GM18508 (cell line): ENCODE results near the gene IFT57.
A peak's percentile ranks its signal among the peaks of the same experiment; 100 is the strongest.

Source experiments
- ATAC-seq: cut with Tn5 transposase; IDR thresholded peaks from one replicate; pipeline ENCODE4 v1.9.1; 2021; ENCODE audit warnings: moderate number of reproducible peaks; ENCODE audit not compliant: insufficient read depth, unreplicated experiment

The IFT57 gene

DNA sequence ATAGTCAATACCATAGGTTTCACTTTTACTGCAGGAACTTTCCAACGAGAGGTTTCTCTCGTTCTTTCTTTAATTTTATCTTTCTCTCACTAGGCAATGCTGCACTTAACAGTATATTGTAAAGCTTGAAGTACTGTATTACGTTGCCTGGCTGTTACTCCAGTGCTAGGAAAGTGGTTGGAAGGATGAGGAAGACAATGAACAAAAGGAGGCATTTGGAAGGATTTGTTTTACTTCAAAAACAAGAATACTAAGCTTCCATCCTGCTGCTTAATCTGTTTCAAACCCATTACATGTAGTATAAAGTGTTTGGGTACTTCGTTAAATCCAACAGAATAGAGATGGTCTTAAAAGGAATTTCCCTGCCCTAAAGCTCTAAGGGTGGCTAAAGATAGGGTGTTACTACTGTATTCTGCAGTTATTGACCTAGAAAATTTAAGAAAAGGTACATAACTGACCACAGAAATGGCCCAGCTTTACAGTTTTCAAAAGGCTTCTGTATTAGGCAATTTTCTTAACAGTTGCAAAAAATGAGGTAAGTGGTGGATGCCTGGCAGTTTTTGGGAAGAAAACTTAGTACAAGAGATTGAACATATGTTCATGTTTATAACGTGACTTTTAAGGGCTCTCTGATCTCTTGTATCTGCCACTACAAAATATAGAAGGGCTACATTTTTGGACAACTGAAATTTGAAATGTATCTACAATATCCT is 785 bp upstream of the IFT57 start:
- ATAC-seq: no peak

DNA sequence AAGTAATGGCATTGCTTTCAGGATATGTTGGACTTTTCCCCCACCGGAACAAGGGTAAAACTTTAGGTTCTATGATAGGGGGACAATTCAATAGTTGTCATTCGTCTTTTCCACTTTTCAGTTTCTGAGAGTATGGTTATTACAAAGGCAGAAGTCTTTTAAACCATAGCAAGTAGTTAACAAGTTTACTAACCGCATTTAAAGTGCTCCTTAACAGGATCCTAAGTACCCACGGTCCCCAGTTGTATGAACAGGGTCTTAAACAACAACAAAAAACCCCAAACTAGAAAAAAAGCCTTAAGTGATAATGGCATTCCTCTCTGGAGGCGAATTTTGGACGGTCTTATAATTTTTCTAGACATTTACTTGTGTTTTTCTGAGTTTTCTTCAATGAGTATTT is 831 bp downstream of the IFT57 start:
- ATAC-seq: no peak

DNA sequence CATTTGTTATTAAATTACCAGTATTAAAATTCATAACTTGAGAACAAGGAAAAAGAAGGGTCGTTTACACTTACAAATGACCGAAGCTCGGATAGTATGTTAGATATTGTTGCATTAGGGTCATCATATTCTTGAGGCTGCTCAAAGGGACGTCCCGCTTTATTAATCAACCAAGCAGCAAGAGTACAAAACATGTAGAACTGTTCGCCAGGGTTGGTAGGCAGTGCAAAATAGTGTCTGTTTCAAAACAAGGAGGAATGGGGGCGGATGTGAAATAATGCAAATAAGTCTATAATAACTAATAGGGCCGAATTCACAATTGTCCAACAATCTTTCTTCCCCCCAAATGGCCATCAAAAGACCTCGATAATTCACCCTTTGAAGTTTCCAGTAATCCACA is 2.9 kb downstream of the IFT57 start:
- no peak for ATAC-seq

DNA sequence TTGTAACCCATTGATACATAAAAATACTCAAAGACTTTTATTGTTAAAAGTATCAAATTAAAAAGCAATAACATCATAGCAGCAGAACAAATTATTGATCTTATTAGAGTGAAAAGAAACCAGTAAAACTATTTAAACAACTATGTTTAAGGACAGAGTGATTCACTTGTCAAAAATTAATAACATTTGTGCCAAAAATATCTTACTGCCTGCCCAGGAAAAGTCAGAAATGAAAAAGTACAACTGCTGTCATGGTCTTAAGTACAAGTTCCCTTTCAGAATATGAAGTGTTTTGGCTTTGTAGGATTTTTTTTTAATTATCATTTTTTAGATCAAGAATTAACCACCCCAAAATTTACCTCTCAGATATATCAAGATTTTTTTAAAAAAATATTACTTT is 3.4 kb downstream of the IFT57 start:
- ATAC-seq: no peak

DNA sequence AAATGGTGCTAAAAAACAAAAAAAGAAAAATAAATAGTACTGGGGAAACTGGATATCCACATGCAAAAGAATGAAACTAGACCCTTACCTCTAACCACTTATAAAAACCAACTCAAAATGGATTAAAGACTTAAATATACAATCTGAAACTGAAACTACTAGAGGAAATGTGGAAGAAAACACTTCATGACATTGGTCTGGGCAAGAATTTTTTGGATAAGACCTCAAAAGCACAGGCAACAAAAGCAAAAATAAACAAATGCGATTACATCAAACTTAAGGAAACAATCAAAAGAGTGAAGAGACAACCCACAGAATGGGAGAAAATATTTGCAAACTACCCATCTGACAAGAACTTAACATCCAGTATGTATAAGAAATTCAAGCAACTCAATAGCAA is 6.4 kb downstream of the IFT57 start:
- ATAC-seq: no peak

DNA sequence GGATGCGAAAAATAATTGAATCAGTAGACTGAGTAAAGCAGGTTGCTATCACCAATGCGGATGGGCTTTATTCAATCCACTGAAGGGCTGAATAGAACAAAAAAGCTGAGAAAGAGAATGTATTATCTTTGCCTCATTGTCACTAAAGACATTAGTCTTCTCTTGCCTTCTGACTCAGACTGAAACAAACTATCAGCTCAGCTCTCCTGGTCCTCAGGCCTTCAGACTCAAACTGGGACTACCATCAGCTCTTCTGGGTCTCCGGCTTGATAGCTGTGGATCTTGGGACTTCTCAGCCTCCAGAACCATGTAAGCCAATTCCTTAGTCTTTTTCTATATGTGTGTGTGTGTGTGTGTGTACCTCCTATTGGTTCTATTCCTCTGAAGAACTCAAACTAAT is 12.6 kb downstream of the IFT57 start:
- ATAC-seq: no peak

DNA sequence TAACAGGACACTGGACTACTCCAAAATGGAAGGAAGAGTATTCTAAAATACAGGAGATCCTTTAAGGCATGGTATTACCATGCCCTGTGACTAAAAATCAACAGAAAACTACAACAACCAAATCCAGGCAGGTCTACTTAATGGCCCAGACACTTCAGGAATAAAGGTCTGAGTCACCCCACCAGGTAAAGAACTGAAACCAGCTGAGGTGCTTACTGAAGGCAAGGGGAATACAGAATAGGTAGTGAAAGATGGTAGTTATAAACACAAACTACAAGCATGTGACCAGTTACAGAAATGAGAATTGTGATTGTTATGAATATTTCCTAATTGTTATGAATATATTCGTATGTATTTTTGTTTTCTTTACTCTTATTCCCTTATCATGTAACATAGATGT is 13.4 kb downstream of the IFT57 start:
- peak; percentile 95 for ATAC-seq

DNA sequence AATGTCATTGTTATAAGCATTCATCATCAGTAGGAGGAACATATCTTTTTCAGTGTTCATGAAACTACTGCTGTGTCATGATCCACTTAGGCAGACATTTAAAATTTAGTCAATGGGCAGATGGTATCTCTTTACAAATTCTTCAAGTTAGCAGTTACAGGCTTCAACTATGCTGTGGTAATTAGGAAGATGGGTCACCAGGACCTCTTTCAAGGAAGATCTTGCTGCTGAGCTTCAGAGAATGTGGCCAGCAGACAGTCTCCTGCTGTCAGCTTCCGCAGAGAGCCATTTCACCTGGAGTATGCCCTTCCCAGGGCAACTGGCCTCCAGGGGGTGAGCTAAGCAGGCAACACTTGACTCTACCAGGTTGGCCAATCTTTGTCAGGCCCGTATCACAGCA is 19.4 kb downstream of the IFT57 start:
- ATAC-seq: no peak

DNA sequence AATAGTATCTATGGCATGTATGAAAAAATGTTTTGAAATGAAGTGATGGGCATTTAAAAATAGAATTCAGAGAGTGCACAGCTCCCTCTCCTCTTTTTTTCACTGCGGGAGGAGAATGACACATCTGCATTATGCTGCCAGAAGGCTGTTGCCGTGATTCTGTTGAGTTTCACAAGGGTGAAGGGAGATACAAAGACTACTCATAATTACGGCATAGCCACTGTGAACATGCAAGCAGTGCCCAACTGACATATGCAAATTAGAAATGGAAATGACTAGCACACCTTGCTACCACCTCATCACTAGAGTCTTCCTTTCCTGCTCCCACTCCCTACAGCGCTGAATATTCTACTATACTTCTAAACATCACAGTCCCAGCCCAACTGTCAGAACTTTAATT is 20.1 kb downstream of the IFT57 start:
- ATAC-seq: no peak

DNA sequence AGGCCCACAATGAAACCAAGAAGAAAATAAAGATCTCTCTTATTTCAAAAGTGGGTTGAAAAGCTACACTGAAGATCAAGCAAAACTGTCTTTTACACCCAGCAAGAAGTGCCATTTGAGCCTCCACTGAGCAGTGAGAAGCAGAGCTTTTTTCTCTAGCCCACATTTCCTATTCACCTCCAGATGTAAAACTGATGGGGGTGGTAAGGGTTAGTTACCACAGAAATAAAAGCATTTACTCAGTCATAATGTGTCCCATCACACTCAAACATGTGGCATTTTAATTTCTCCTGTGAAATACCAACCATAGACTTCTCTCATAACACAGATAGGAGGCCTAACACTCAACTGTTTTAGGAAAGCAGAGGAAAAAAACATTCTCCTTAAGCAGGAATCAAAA is 21.0 kb downstream of the IFT57 start:
- ATAC-seq: no peak

DNA sequence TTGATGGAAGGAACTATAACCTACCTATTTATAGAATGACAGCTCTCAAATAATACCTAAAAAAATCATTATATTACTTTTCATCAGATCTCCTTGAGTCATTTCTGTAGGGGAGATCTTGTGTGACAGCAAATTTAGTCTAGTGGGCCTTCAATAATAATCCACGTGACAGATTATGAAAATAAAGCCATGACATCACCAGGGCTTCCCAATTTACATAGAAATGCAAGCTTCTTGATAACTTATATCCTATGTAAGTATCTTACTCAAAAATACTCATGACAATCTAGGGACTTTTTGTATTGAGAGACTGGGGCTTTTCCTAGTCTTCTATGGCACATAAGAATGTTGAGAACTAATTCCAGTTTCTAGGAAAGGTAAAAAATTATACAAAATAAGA is 21.6 kb downstream of the IFT57 start:
- ATAC-seq: no peak

DNA sequence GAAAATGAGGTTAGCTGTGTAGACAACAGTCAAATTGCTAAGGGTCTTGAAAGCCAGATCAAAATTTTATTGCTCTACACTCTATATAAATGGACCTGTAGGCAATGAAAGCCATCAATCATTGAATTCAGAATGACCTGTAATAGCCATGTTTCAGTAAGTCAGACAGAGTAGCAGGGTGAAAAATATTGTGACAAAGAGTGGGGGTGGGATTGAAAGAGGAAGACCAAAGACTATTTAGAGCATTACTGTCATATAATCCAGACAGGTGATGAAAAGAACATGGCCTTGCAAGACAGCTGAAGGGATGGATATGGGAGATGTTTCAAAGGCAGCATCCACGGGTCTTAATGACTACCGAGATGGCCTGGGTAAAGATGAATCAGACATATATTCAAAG is 22.2 kb downstream of the IFT57 start:
- no peak for ATAC-seq

DNA sequence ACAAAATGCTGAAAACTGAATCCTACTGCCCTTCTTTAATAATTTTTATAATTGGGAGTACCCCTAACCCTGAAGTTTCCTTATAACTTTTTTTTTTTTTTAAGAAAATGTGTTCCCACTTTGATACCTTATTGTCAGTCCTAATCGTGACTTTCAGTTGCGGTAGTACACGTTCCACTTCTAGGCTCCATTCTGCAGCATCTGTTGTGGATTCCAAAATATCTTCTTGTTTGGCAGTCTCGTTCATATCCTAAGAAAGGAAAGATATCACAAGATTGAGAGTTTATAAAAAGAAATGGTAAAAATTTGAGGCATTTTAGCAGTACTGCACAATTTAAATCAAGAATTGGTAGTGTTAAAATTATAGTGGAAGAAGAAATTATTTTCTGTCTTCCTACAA is 30.8 kb downstream of the IFT57 start:
- no peak for ATAC-seq

DNA sequence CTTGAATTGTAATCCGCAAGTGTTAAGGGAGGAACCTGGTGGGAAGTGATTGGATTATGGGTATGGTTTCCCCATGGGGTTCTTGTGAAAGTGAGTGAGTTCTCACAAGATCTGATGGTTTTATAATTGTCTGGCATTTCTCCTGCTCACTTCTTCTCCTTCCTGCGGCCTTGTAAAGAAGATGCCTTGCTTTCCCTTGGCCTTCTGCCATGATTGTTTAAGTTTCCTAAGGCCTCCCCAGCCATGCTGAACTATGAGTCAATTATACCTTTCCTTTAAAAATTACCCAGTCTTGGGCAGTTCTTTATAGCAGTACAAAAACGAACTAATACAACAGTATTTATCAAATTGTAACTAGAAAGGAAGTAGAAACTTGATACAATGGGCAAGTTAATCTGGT is 31.9 kb downstream of the IFT57 start:
- ATAC-seq: no peak

DNA sequence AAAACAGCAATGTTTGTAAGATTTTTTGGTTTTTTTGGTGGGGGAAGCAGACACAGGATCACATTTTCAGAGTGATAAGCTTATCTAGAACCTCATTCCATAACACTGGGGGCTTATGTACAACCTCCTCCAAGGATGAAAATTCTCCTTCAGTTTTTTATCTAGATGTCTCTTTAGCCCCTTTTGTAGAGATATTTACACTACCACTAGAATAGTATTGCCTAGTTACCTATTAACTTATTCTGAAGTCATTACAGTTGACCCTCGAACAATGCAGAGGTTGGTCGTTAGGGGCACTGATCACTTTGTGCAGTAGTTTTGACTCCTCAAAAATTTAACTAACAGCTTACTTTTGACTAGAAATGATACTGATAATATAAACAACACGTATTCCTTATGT is 32.8 kb downstream of the IFT57 start:
- ATAC-seq: no peak

DNA sequence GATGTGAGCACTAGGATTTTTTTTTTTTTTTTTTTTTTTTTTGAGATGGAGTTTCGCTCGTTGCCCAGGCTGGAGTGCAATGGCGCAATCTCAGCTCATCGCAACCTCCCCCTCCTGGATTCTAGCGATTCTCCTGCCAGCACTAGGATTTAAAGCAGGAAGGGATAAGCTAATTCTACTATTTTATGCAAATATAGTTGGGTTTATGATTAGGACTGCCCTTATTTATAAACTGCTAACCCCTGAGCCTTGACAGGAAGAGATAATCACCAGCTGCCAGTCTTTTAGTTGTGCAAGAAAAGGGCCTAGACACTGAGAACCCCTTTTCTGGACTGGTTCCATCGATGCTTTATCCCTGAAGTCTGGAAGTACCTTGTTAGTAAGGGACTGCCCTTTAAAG is 36.7 kb downstream of the IFT57 start:
- ATAC-seq: no peak

DNA sequence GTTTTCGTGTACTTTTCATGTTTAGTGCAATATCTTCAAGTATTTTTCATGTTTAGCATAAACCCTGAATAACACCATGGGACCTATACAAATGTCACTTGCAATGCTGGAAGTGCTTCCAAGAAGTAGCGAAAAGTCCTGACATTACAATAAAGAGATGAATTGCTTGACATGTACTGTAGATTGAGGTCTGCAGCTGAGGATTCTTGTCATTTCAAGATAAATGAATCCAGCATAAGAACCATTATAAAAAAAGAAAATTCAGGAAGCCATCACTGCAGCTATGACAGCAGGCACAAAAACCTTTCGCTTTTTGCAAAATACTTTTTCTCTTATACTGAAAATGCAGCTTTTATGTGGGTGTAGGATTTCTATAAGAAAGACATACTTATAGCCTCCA is 37.4 kb downstream of the IFT57 start:
- no peak for ATAC-seq

DNA sequence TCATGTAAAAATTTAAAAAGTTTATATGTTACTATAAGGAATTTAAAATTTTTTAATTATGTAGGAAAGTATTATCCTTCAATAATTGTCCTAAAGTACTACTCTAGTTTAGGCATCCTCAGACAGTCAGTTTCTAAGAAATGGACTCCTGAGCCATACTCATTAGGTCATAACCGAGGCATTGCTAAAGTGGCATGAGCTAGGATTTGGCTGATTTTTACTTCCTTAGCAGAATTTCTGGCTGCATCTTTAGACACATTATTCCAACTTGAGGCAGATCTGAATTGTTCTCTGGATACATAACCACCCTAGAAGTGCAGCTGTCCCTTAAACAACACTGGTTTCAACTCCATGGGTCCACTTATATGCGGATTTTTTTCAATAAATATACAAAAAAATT is 38.3 kb downstream of the IFT57 start:
- no peak for ATAC-seq

DNA sequence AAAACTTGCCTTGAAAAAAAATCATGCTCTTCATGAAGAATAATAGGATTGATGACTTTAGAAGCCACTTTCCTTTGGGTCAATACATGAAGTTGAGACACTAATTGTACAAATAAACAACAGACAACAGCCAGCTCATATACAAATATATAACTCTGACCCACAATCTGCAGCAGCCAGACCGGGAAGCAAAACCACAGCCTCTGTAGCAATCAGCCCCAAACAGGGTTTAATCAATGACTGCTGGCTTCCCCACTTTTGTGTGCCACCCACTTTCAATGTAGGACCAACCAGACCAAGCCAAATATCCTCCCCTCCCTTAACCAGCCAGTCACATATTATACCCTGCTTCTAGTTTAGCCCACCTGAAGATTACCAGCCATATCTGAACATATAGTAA is 39.0 kb downstream of the IFT57 start:
- ATAC-seq: no peak

DNA sequence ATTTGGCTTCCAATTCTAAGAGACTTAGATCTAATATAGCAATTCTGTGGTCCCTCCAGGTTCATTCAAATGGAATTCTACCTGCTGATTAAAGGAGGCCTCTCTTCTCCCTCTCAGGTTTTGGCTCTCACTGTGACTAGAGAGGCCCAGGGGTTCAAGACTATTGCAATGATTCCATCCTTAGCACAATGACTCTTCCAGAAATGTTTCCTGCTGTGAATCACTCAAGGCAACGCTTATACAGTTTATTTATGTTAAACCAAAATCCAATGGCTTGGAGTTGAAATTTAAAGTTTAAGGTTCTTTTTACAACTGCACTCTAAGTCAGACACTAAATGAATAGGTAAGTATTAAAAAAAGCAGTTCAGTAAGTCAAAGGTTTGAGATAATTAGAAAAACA is 39.9 kb downstream of the IFT57 start:
- no peak for ATAC-seq

DNA sequence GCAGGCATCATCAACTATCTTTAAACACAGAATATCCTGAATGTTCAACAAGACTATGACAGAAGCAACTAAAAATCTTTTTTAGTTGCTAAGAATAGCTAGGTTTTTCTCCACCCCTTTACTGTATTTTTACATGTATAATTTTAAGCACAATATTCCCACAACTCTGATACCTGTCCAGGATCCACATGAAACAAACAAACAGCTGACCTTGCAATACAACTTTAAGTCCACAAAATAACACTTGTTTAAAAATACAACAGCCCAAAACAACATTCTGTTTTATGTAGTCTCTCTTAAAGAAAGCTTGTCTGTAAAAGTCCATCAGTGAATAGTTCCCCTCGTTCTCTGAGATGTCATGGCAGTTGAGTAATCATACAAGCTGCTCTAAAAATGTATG is 41.1 kb downstream of the IFT57 start:
- no peak for ATAC-seq

DNA sequence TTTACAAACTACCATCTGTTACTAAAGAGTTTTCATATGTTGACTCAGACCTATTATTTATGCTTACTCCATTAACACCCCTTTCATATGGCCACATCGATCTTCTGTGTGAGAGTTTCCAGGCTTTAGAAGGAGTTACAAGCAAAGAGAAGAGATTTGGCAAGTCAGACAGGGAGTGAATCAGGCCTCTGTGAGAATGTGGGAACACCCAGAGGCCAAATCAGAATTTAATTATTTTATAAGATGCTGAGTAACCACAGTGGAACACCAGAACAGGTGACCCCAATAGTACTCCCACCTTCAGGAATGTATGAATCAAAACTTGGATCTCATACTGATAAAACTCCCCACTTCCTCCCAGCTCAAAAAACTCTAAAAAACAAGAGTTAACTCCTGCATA is 42.0 kb downstream of the IFT57 start:
- no peak for ATAC-seq

DNA sequence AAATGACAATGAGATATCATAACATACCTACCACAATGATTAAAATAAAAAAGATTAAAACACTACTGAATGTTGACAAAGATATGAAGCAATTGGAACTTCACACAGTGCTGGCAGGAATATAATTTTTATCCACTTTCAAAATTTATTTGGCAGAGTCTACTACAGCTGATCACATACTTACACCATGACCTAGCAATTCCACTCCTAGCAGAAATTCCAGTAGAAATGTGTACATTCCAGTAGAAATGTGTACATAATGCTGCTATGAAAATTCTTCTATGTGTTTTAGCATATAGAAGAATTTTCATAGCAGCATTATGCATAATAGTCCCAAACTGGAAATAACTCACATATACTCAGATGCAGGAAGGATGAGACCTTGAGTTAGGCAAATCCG is 43.5 kb downstream of the IFT57 start:
- ATAC-seq: no peak
